Neural progenitor cell (in vitro differentiated cells): Measurements from ENCODE around the gene PRPF40A. TPM values are rescaled to one million over a fixed set of nuclear protein-coding genes. Genes with fewer than 3 reads are reported as not detected.

Experiments
- DNase-seq: peaks from one replicate; pipeline ENCODE4 v3.0.0-alpha.2; 2016; ENCODE audit warnings: low spot score
- H2AFZ ChIP-seq: fragments of 200-600 bp; sonication (generic); replicated peaks from 2 replicates; pipeline ENCODE4 v1.6.1; 2016; ENCODE audit warnings: antibody characterized with exemption
- H3F3A ChIP-seq: fragments of 200-600 bp; sonication (generic); 2 replicates; pipeline ENCODE4 v1.6.1; 2016; ENCODE audit warnings: antibody characterized with exemption, low read depth
- H3K27ac ChIP-seq: fragments of 200-600 bp; sonication (generic); 2 replicates; pipeline ENCODE4 v1.5.1; 2016; ENCODE audit warnings: mild to moderate bottlenecking
- H3K27me3 ChIP-seq: fragments of 200-600 bp; sonication (generic); 2 replicates; pipeline ENCODE4 v1.6.1; 2016; ENCODE audit warnings: mild to moderate bottlenecking, moderate library complexity
- H3K36me3 ChIP-seq: fragments of 200-600 bp; sonication (generic); 2 replicates; pipeline ENCODE4 v1.5.1; 2016
- H3K4me1 ChIP-seq: fragments of 200-600 bp; sonication (generic); 2 replicates; pipeline ENCODE4 v1.6.1; 2016; ENCODE audit warnings: mixed run types
- H3K4me2 ChIP-seq: fragments of 200-600 bp; sonication (generic); 2 replicates; pipeline ENCODE4 v1.6.1; 2016
- H3K4me3 ChIP-seq: fragments of 200-600 bp; sonication (generic); 2 replicates; pipeline ENCODE4 v1.5.1; 2016
- H3K79me2 ChIP-seq: fragments of 200-600 bp; sonication (generic); 2 replicates; pipeline ENCODE4 v1.6.1; 2016; ENCODE audit warnings: low read depth
- H3K9ac ChIP-seq: fragments of 200-600 bp; sonication (generic); 2 replicates; pipeline ENCODE4 v1.6.1; 2016
- H3K9me3 ChIP-seq: fragments of 200-600 bp; sonication (generic); 2 replicates; pipeline ENCODE4 v1.5.1; 2016; ENCODE audit warnings: low read depth
- H4K20me1 ChIP-seq: fragments of 200-600 bp; sonication (generic); 2 replicates; pipeline ENCODE4 v1.6.1; 2016; ENCODE audit warnings: low read depth
- H3K27ac Mint-ChIP-seq: 3 replicates; pipeline ENCODE4 v1.8.0; 2021; ENCODE audit warnings: mixed read lengths
- H3K27me3 Mint-ChIP-seq: 2 replicates; pipeline ENCODE4 v1.8.0; 2022; ENCODE audit warnings: low read depth, mild to moderate bottlenecking, inconsistent platforms, moderate library complexity, mixed read lengths; ENCODE audit not compliant: insufficient read depth
- H3K36me3 Mint-ChIP-seq: 3 replicates; pipeline ENCODE4 v1.8.0; 2021; ENCODE audit warnings: mixed read lengths
- H3K4me1 Mint-ChIP-seq: 3 replicates; pipeline ENCODE4 v1.8.0; 2021; ENCODE audit warnings: mixed read lengths
- H3K4me3 Mint-ChIP-seq: 3 replicates; pipeline ENCODE4 v1.8.0; 2021; ENCODE audit warnings: mild to moderate bottlenecking, moderate library complexity, mixed read lengths
- H3K9me3 Mint-ChIP-seq: 3 replicates; pipeline ENCODE4 v1.8.0; 2020; ENCODE audit warnings: mixed read lengths
- CTCF ChIP-seq: fragments of 200-600 bp; sonication (generic); IDR thresholded peaks from 2 replicates; pipeline ENCODE4 v1.5.1; 2017; ENCODE audit warnings: antibody characterized with exemption, mild to moderate bottlenecking
- EZH2 ChIP-seq: fragments of 200-600 bp; sonication (generic); IDR thresholded peaks from 2 replicates; pipeline ENCODE4 v1.6.1; 2017; ENCODE audit warnings: antibody characterized with exemption, mild to moderate bottlenecking, moderate library complexity
- EZH2phosphoT487 ChIP-seq: fragments of 200-600 bp; sonication (generic); IDR thresholded peaks from 2 replicates; pipeline ENCODE4 v1.6.1; 2017; ENCODE audit warnings: antibody characterized with exemption
- total RNA-seq: library from RNA; depleted of rRNA; stranded (reverse); fragments of >200 nt; gene quantifications from 2 replicates; pipeline ENCODE4 v1.2.3, GENCODE V29; 2015; ENCODE audit warnings: low replicate concordance

The PRPF40A gene
- total RNA-seq, 1 donor from 2014 or later, result 257 TPM

GRCh38 chr2:152613235-152613634 is 104.0 kb downstream of the PRPF40A start:
- no peaks in the 10 kb centered on the region for H3K36me3 ChIP-seq
- H3K4me3 Mint-ChIP-seq, result no peak overlapping the region
- no peaks in the 10 kb centered on the region for H3K4me1 ChIP-seq
- H4K20me1 ChIP-seq, result no peaks in the 10 kb centered on the region
- no peak overlapping the region for H3K27ac ChIP-seq
- H2AFZ ChIP-seq, result no peak overlapping the region
- no peaks in the 10 kb centered on the region for H3K9me3 Mint-ChIP-seq
- no peaks in the 10 kb centered on the region for H3F3A ChIP-seq
- no peaks in the 10 kb centered on the region for H3K9me3 ChIP-seq
- no peaks in the 10 kb centered on the region for H3K27me3 ChIP-seq
- no peaks in the 10 kb centered on the region for H3K79me2 ChIP-seq
- peaks cover 35% of the 10 kb centered on the region for H3K36me3 Mint-ChIP-seq
- no peak for DNase-seq
- no peak overlapping the region for H3K27ac Mint-ChIP-seq
- no peaks in the 10 kb centered on the region for H3K27me3 Mint-ChIP-seq
- TF ChIP-seq CTCF (no peak), EZH2 (no peak), EZH2phosphoT487 (no peak)
- no peak overlapping the region for H3K9ac ChIP-seq
- H3K4me2 ChIP-seq, result no peak overlapping the region
- no peak overlapping the region for H3K4me3 ChIP-seq
- no peaks in the 10 kb centered on the region for H3K4me1 Mint-ChIP-seq

- H2AFZ ChIP-seq, result no peak overlapping the region
- H3K36me3 ChIP-seq, result peaks cover 4% of the 10 kb centered on the region
- Mint-ChIP-seq H3K4me1 (no peaks in the 10 kb centered on the region), H3K27ac (no peak overlapping the region), H3K27me3 (no peaks in the 10 kb centered on the region), H3K4me3 (no peak overlapping the region), H3K36me3 (peaks cover 25% of the 10 kb centered on the region), H3K9me3 (no peaks in the 10 kb centered on the region)
- no peak overlapping the region for H3K9ac ChIP-seq
- no peaks in the 10 kb centered on the region for H3K4me1 ChIP-seq
- H3K9me3 ChIP-seq, result no peaks in the 10 kb centered on the region
- no peak overlapping the region for H3K27ac ChIP-seq
- TF ChIP-seq EZH2 (no peak), CTCF (no peak), EZH2phosphoT487 (no peak)
- no peak overlapping the region for H3K4me3 ChIP-seq
- H3K4me2 ChIP-seq, result no peak overlapping the region
- DNase-seq, result no peak
- H3K27me3 ChIP-seq, result no peaks in the 10 kb centered on the region
- H3F3A ChIP-seq, result no peaks in the 10 kb centered on the region
- H4K20me1 ChIP-seq, result no peaks in the 10 kb centered on the region
- no peaks in the 10 kb centered on the region for H3K79me2 ChIP-seq
Observed at GRCh38 chr2:152611458-152612231, 105.6 kb downstream of the PRPF40A start.

GRCh38 chr2:152609699-152610098 is 107.6 kb downstream of the PRPF40A start:
- no peaks in the 10 kb centered on the region for H3K79me2 ChIP-seq
- H3K4me1 ChIP-seq, result no peaks in the 10 kb centered on the region
- DNase-seq, result no peak
- no peaks in the 10 kb centered on the region for H3K27me3 ChIP-seq
- H2AFZ ChIP-seq, result no peak overlapping the region
- no peaks in the 10 kb centered on the region for H4K20me1 ChIP-seq
- H3K27ac ChIP-seq, result no peak overlapping the region
- Mint-ChIP-seq H3K27ac (no peak overlapping the region), H3K4me3 (no peak overlapping the region), H3K4me1 (no peaks in the 10 kb centered on the region), H3K36me3 (peaks cover 19% of the 10 kb centered on the region), H3K27me3 (no peaks in the 10 kb centered on the region), H3K9me3 (no peaks in the 10 kb centered on the region)
- H3K4me3 ChIP-seq, result no peak overlapping the region
- H3K9me3 ChIP-seq, result no peaks in the 10 kb centered on the region
- no peak overlapping the region for H3K9ac ChIP-seq
- H3K36me3 ChIP-seq, result peaks cover 4% of the 10 kb centered on the region
- no peak overlapping the region for H3K4me2 ChIP-seq
- TF ChIP-seq EZH2, result no peak
- TF ChIP-seq EZH2phosphoT487, result no peak
- no peak for TF ChIP-seq CTCF
- H3F3A ChIP-seq, result no peaks in the 10 kb centered on the region
